GM12878 (cell line): ENCODE data around the gene TMEM214. TPM values are rescaled to one million over a fixed set of nuclear protein-coding genes. Genes with fewer than 3 reads are reported as not detected.

Experiments used
- BRCA1 ChIP-seq: IDR thresholded peaks from 2 replicates; pipeline ENCODE4 v1.6.1; 2011; ENCODE audit warnings: low read depth, low read length, improper control_type of control experiment
- CHD1 ChIP-seq: IDR thresholded peaks from 2 replicates; pipeline ENCODE4 v1.6.1; 2012; ENCODE audit warnings: low read depth, low read length, improper control_type of control experiment
- CUX1 ChIP-seq: IDR thresholded peaks from 2 replicates; pipeline ENCODE4 v1.6.1; 2012; ENCODE audit warnings: improper control_type of control experiment, low read depth, low read length; ENCODE audit not compliant: insufficient replicate concordance
- HDGF ChIP-seq: fragments of 450-650 bp; IDR thresholded peaks from 2 replicates; pipeline ENCODE4 v1.6.1; 2016; ENCODE audit warnings: antibody characterized with exemption
- MXI1 ChIP-seq: fragments of 150-350 bp; IDR thresholded peaks from 2 replicates; pipeline ENCODE4 v1.6.1; 2011; ENCODE audit warnings: low read depth, mild to moderate bottlenecking, inconsistent platforms, low read length, improper control_type of control experiment
- NFYB ChIP-seq: IDR thresholded peaks from 2 replicates; pipeline ENCODE4 v1.6.1; 2011; ENCODE audit warnings: low read depth, mild to moderate bottlenecking, low read length, improper control_type of control experiment, moderate library complexity; ENCODE audit not compliant: insufficient read depth
- NKRF ChIP-seq: fragments of 450-650 bp; conservative IDR thresholded peaks from 2 replicates; pipeline ENCODE4 v1.6.1; 2017; ENCODE audit warnings: mild to moderate bottlenecking, moderate library complexity
- NRF1 ChIP-seq: conservative IDR thresholded peaks from 2 replicates; pipeline ENCODE4 v1.6.1; 2011; ENCODE audit warnings: mild to moderate bottlenecking, low read depth, low read length, improper control_type of control experiment
- SMAD5 ChIP-seq: IDR thresholded peaks from 2 replicates; pipeline ENCODE4 v1.6.1; 2016; ENCODE audit warnings: antibody characterized with exemption, low read depth
- TCF12 ChIP-seq: IDR thresholded peaks from 2 replicates; pipeline ENCODE4 v1.6.1; 2011; ENCODE audit warnings: low read depth, mild to moderate bottlenecking, low read length
- USF2 ChIP-seq: IDR thresholded peaks from 2 replicates; pipeline ENCODE4 v1.6.1; 2011; ENCODE audit warnings: low read depth, low read length, improper control_type of control experiment, borderline replicate concordance
- YBX1 ChIP-seq: fragments of 450-650 bp; IDR thresholded peaks from 2 replicates; pipeline ENCODE4 v1.6.1; 2016; ENCODE audit warnings: antibody characterized with exemption
- ZNF24 ChIP-seq: fragments of 450-650 bp; IDR thresholded peaks from 2 replicates; pipeline ENCODE4 v1.6.1; 2017; ENCODE audit warnings: antibody characterized with exemption, mild to moderate bottlenecking
- polyA plus RNA-seq, 11 experiments: library from polyadenylated mRNA; depleted of rRNA in 4 of 11; unstranded in 6 of 11; stranded (reverse) in 5 of 11; fragments of >200 nt; fragmentation: Nextera tagmentation in 4 of 11; fragmentation: Illumina TruSeq in 1 of 11; extraction: Ambion mirVana in 4 of 11; extraction: Trizol in 1 of 11; gene quantifications; 1 replicate in 1 of 11; 2 replicates in 10 of 11; pipeline versions ENCODE4 v1.2.1 to v1.2.3, GENCODE V29; 2011 to 2016; ENCODE audit warnings: inconsistent platforms in 2 of 11, missing spikeins in 2 of 11, low read depth in 1 of 11
- total RNA-seq, 4 experiments: library from RNA; depleted of rRNA in 3 of 4; stranded (reverse); fragments of >200 nt in 3 of 4; fragmentation: Illumina TruSeq in 1 of 4; extraction: Trizol in 1 of 4; gene quantifications; 2 replicates each; pipeline versions ENCODE4 v1.2.1 to v1.2.3, GENCODE V29; 2013 to 2021
- TF ChIP-seq, protein P1 (sequence below): fragments of 450-650 bp; IDR thresholded peaks from 2 replicates; pipeline ENCODE4 v1.6.1; 2017; ENCODE audit warnings: mild to moderate bottlenecking, low read depth, inconsistent platforms; ENCODE audit not compliant: poor library complexity, severe bottlenecking
- TF ChIP-seq, protein P2 (sequence below): fragments of 450-650 bp; IDR thresholded peaks from 2 replicates; pipeline ENCODE4 v1.6.1; 2018; ENCODE audit warnings: borderline replicate concordance, mild to moderate bottlenecking; ENCODE audit not compliant: partially characterized antibody

Gene TMEM214
- total and polyA plus RNA-seq, 10 of the 15 experiments (the other 5 are each of a cell fraction or from before 2014, with no cell fraction given) = 10.4 to 79.2 (median 45.0) TPM

DNA sequence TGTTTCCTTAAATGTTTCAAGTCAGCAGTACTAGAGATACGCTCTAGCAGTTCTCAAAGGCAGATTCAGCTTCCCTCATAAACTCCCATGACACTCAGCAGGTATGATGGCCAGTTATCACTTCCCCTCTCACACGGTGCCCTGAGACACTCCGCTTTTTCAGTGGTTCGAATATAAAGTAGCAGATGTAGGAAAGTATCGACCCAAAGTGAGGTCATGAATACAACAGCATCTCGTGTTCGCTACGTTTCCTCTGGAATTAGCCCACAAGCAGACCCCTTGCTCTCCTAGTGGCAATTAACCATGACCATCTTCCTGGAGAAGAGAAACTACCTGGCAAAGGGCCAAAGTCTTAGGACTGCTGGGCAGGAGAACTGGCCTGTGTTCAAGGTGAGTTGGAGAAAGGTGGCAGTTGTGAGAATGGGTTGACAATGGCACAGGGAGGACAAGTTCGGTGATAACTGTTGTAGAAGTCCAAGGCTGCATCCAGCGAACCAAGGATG lies 9.4 kb downstream of the TMEM214 start (continued):
- TF ChIP-seq NKRF (no peak), HDGF (no peak), NFYB (no peak), CUX1 (no peak), ZNF24 (no peak), TCF12 (no peak), BRCA1 (no peak), MXI1 (no peak), USF2 (no peak), NRF1 (no peak), CHD1 (no peak), YBX1 (no peak), SMAD5 (no peak; the same call in 1 of the 2 replicates)
- TF ChIP-seq, protein P1, sequence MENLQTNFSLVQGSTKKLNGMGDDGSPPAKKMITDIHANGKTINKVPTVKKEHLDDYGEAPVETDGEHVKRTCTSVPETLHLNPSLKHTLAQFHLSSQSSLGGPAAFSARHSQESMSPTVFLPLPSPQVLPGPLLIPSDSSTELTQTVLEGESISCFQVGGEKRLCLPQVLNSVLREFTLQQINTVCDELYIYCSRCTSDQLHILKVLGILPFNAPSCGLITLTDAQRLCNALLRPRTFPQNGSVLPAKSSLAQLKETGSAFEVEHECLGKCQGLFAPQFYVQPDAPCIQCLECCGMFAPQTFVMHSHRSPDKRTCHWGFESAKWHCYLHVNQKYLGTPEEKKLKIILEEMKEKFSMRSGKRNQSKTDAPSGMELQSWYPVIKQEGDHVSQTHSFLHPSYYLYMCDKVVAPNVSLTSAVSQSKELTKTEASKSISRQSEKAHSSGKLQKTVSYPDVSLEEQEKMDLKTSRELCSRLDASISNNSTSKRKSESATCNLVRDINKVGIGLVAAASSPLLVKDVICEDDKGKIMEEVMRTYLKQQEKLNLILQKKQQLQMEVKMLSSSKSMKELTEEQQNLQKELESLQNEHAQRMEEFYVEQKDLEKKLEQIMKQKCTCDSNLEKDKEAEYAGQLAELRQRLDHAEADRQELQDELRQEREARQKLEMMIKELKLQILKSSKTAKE = no peak
- TF ChIP-seq, protein P2, sequence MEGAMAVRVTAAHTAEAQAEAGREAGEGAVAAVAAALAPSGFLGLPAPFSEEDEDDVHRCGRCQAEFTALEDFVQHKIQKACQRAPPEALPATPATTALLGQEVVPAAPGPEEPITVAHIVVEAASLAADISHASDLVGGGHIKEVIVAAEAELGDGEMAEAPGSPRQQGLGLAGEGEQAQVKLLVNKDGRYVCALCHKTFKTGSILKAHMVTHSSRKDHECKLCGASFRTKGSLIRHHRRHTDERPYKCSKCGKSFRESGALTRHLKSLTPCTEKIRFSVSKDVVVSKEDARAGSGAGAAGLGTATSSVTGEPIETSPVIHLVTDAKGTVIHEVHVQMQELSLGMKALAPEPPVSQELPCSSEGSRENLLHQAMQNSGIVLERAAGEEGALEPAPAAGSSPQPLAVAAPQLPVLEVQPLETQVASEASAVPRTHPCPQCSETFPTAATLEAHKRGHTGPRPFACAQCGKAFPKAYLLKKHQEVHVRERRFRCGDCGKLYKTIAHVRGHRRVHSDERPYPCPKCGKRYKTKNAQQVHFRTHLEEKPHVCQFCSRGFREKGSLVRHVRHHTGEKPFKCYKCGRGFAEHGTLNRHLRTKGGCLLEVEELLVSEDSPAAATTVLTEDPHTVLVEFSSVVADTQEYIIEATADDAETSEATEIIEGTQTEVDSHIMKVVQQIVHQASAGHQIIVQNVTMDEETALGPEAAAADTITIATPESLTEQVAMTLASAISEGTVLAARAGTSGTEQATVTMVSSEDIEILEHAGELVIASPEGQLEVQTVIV = no peak
